ENCODE results near the gene TMC1.

TMC1 gene

DNA sequence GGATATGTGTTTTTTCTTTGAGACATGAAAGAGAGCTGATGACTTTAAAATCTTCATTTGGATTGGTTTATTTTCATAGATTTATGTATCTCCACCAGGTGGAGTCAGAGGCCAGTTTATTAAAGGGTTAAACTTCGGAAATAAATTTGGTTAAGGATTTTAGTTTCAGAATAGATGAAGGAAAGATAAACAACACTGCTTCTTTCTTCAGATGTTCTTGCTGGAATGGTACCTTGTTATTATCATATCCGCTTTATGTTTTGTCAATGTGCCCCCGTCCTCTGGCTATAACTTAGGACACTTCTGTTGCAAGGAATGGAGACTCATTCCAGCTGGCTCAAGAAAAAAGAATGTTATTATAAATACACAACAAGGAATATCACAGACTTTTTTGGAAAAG lies 350.3 kb downstream of the TMC1 start:
- no peak for DNase-seq (ENCODE audit: low read depth in 2 of 2)

- DNase-seq (ENCODE audit: low read depth in 2 of 2): no peak
These were observed 351.3 kb downstream of the TMC1 start for GRCh38 chr9:72872718-72873117.

DNA sequence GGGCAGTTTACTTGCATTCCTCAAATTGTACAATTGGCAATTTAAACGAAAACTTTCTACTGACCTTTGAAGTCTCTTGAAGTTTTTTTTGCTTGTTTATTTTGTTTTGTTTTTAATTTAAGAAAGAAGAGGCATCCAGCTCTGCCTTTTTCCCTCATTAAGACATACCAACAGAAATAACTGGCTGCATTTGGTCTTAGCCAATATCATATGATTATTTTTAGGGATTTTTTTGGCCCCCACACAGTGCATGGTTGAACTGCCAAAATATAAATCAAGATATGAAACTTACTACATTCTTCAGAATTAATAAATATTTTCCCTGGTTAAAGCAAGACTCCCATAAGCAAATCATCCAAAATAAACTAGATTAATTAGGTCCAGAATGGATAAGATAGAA lies 352.0 kb downstream of the TMC1 start:
- no peak for DNase-seq (ENCODE audit: low read depth in 2 of 2)

- no peak for DNase-seq (ENCODE audit: low read depth in 2 of 2)
These were observed 352.9 kb downstream of the TMC1 start for GRCh38 chr9:72874344-72874743.

DNA sequence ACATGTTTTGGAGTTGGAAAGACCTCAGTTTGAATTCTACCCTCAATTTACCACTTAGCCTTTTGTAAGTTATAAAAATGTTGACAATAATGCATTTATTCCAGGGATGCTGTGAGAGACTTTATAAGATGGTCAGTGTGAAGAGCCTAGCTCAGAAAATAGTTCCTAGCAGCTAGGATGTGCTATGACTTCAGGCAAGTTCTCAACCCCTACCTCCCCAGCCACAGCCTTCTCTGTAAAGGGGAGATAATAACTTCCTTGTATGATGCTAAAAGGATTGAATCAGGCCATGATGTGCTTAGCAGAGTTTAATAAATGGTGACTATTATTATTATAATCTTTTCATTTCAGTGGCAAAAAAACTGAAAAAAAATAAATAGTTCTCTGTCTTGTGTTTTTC lies 353.8 kb downstream of the TMC1 start:
- DNase-seq (ENCODE audit: low read depth in 2 of 2): no peak

- no peak for DNase-seq (ENCODE audit: low read depth in 2 of 2)
These were observed 359.4 kb downstream of the TMC1 start for GRCh38 chr9:72880821-72881220.

DNA sequence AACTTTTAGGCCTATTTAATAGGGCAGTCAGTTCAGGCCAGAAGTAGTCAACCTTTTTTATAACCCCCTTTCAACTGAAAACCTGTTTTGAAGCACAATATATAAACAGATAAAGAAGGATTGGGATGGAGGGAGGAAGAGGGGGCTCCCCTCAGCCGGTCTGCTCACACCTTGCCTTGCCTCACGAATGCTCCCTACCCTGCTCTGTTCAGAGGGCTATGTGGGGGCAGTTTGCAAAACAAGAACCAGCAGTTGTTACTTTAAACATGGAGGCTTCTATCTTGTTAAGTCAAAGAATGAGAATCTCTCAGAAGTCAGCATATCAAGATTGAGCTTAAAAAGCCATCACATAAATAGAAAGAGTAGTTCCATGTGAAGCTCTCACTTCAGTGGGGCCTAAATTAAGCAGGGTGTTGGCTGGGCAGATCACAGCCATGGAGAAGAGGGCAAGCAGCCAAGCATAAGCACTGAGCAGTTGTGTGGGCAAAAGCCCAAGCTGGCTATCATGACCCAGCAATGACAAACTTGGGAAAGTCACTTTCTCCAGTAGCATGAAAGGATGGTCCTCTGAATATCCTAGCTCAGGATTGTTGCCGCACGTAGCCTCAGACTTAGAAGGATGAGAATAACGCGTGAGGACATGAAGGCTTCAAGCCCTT lies 360.8 kb downstream of the TMC1 start:
- no peak for DNase-seq (ENCODE audit: low read depth in 2 of 2)

DNA sequence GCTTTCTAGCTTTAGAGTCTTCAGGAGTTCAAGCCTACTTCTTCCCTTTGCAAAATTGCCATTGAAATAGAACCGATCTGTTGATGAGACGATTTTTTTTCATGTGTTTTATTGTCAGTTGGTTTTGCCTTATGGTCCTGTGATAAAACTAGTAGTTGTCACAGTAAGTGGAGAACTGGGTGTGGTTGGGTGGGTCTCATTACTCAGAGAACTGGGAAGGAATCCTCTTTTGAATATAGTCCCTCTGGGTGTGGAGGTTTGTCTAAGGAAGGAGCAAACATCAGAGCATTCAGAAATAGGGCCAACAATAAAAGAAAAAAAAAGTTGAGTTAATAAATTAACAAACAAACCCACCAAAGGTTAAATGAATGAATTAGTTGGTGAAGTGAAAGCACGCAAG lies 362.5 kb downstream of the TMC1 start:
- DNase-seq (ENCODE audit: low read depth in 2 of 2): no peak

- DNase-seq (ENCODE audit: low read depth in 2 of 2): no peak
These were observed 363.1 kb downstream of the TMC1 start for GRCh38 chr9:72884508-72884907.

All from stimulated activated CD8-positive, alpha-beta memory T cell treated with anti-CD3 and anti-CD28 coated beads, Interleukin-2, amount 100 ng/mL, for 1 hour (primary cell).